Esophagus (tissue), 2 donors: ENCODE data around the gene GON7. TPM values are rescaled to one million over a fixed set of nuclear protein-coding genes. Genes with fewer than 3 reads are reported as not detected.
"Not testable (repeated sequence)": the region's sequence is repeated elsewhere in the genome, so short reads cannot be mapped to it uniquely, and the experiment has no call there.

Source experiments
- H3K27ac ChIP-seq, 2 donors: one replicate each; pipeline ENCODE4 v1.5.1; 2013; ENCODE audit warnings: low read depth in 2 of 2, mild to moderate bottlenecking in 2 of 2, inconsistent platforms in 1 of 2, low read length in 1 of 2, moderate library complexity in 1 of 2
- H3K27me3 ChIP-seq, 2 donors: one replicate each; pipeline ENCODE4 v1.6.1; 2013; ENCODE audit warnings: low read length in 2 of 2, control low read depth in 1 of 2, mild to moderate bottlenecking in 1 of 2; ENCODE audit not compliant: insufficient read depth in 2 of 2, control insufficient read depth in 1 of 2
- H3K36me3 ChIP-seq, 2 donors: one replicate each; pipeline ENCODE4 v1.6.1; 2013; ENCODE audit warnings: low read length in 1 of 2; ENCODE audit not compliant: control insufficient read depth in 2 of 2, insufficient read depth in 2 of 2
- H3K4me1 ChIP-seq, 2 donors: one replicate each; pipeline ENCODE4 v1.6.1; 2013; ENCODE audit warnings: low read length in 1 of 2; ENCODE audit not compliant: control insufficient read depth in 2 of 2, insufficient read depth in 2 of 2
- H3K4me3 ChIP-seq, 2 donors: one replicate each; pipeline ENCODE4 v1.5.1; 2013; ENCODE audit warnings: low read length in 2 of 2, mild to moderate bottlenecking in 2 of 2, low read depth in 1 of 2, moderate library complexity in 1 of 2
- H3K9me3 ChIP-seq, 2 donors: one replicate each; pipeline ENCODE4 v1.6.1; 2013; ENCODE audit warnings: mild to moderate bottlenecking in 2 of 2, low read depth in 1 of 2, low read length in 1 of 2, moderate library complexity in 1 of 2; ENCODE audit not compliant: control insufficient read depth in 2 of 2, insufficient read depth in 1 of 2
- WGBS, 2 donors: extraction: QIAGEN DNeasy Blood & Tissue Kit; methylation state at CpG; one replicate each; pipeline ENCODE4 v1.1.7; 2013; 5-methylcytosine and 5-hydroxymethylcytosine counted together
- polyA plus RNA-seq, 2 donors: library from polyadenylated mRNA; stranded (reverse); fragments of 200-250 nt; gene quantifications; one replicate each; pipeline ENCODE4 v1.2.3, GENCODE V29; 2013
- donor health status: healthy with polysubstance abuse.
- donor health status: Bipolar disorder and iron deficiency.

Gene GON7
- polyA plus RNA-seq, 2 donors: 8.0 to 10.8 TPM

GRCh38 chr14:93175492-93175891 is 31.4 kb downstream of the GON7 start:
- Histone ChIP-seq H3K27ac (no peak overlapping the region), H3K36me3 (no peaks in the 10 kb centered on the region), H3K4me1 (no peaks in the 10 kb centered on the region), H3K27me3 (no peaks in the 10 kb centered on the region), H3K9me3 (no peaks in the 10 kb centered on the region), H3K4me3 (no peak overlapping the region)
- 83 to 89% methylated on average over 6 of the region's 6 CpGs for WGBS, 2 donors

GRCh38 chr14:93174731-93175130 is 32.1 kb downstream of the GON7 start:
- 69 to 72% methylated on average over 5 of the region's 5 CpGs for WGBS, 2 donors
- not testable (repeated sequence) for H3K27me3 ChIP-seq, H3K27ac ChIP-seq, H3K9me3 ChIP-seq, H3K4me1 ChIP-seq, H3K36me3 ChIP-seq, H3K4me3 ChIP-seq

- Histone ChIP-seq H3K9me3 (no peaks in the 10 kb centered on the region), H3K4me1 (no peaks in the 10 kb centered on the region), H3K4me3 (no peak overlapping the region), H3K27ac (no peak overlapping the region), H3K36me3 (no peaks in the 10 kb centered on the region), H3K27me3 (no peaks in the 10 kb centered on the region)
- WGBS, 2 donors: 28 to 30% methylated on average over 10 of the region's 10 CpGs
Observed at GRCh38 chr14:93173943-93174395, 32.9 kb downstream of the GON7 start.

- no peaks in the 10 kb centered on the region for H3K27me3 ChIP-seq
- H3K4me3 ChIP-seq: no peak overlapping the region
- no peak overlapping the region for H3K27ac ChIP-seq
- H3K36me3 ChIP-seq: no peaks in the 10 kb centered on the region
- H3K9me3 ChIP-seq: no peaks in the 10 kb centered on the region
- no peaks in the 10 kb centered on the region for H3K4me1 ChIP-seq
- WGBS, 2 donors: 83 to 92% methylated on average over 4 of the region's 4 CpGs
Observed at GRCh38 chr14:93171376-93171775, 35.5 kb downstream of the GON7 start.

GRCh38 chr14:93170141-93170540 is 36.7 kb downstream of the GON7 start:
- H3K4me1 ChIP-seq, H3K36me3 ChIP-seq, H3K4me3 ChIP-seq, H3K27me3 ChIP-seq, H3K9me3 ChIP-seq, H3K27ac ChIP-seq: not testable (repeated sequence)
- 95% methylated on average over 18 to 20 of the region's 20 CpGs for WGBS, 2 donors

- not testable (repeated sequence) for H3K27me3 ChIP-seq, H3K36me3 ChIP-seq, H3K4me3 ChIP-seq, H3K27ac ChIP-seq, H3K4me1 ChIP-seq, H3K9me3 ChIP-seq
- WGBS, 2 donors: 79 to 86% methylated on average over 6 of the region's 6 CpGs
Observed at GRCh38 chr14:93169619-93170018, 37.2 kb downstream of the GON7 start.

GRCh38 chr14:93168610-93169009 is 38.3 kb downstream of the GON7 start:
- not testable (repeated sequence) for H3K4me3 ChIP-seq, H3K9me3 ChIP-seq, H3K4me1 ChIP-seq, H3K36me3 ChIP-seq, H3K27me3 ChIP-seq, H3K27ac ChIP-seq
- 83 to 87% methylated on average over 9 of the region's 9 CpGs for WGBS, 2 donors

GRCh38 chr14:93165271-93166265 is 41.3 kb downstream of the GON7 start:
- H3K4me1 ChIP-seq: not testable (repeated sequence)
- 88 to 89% methylated on average over 26 of the region's 26 CpGs for WGBS, 2 donors

GRCh38 chr14:93163564-93163963 is 43.3 kb downstream of the GON7 start:
- no peak overlapping the region for H3K27ac ChIP-seq
- no peaks in the 10 kb centered on the region for H3K4me1 ChIP-seq
- H3K27me3 ChIP-seq: no peaks in the 10 kb centered on the region
- no peaks in the 10 kb centered on the region for H3K9me3 ChIP-seq
- H3K4me3 ChIP-seq: no peak overlapping the region
- WGBS, 2 donors: 72 to 73% methylated on average over 5 of the region's 5 CpGs
- no peaks in the 10 kb centered on the region for H3K36me3 ChIP-seq

More at GRCh38 chr14:93165271-93166265, 41.3 kb downstream of the GON7 start:
- not testable (repeated sequence) for H3K27me3 ChIP-seq, H3K9me3 ChIP-seq, H3K27ac ChIP-seq, H3K4me3 ChIP-seq, H3K36me3 ChIP-seq

- no peak overlapping the region for H3K27ac ChIP-seq
- 64 to 74% methylated on average over 4 of the region's 4 CpGs for WGBS, 2 donors
- no peaks in the 10 kb centered on the region for H3K36me3 ChIP-seq
- no peaks in the 10 kb centered on the region for H3K27me3 ChIP-seq
- H3K4me3 ChIP-seq: no peak overlapping the region
- H3K9me3 ChIP-seq: no peaks in the 10 kb centered on the region
- no peaks in the 10 kb centered on the region for H3K4me1 ChIP-seq
Observed at GRCh38 chr14:93161411-93161940, 45.4 kb downstream of the GON7 start.
